Neural cell (in vitro differentiated cells): Measurements from ENCODE around the gene MYO10. TPM values are rescaled to one million over a fixed set of nuclear protein-coding genes. Genes with fewer than 3 reads are reported as not detected.

Experiments
- H2AFZ ChIP-seq: fragments of 200-600, 300-800 bp; sonication (generic), shearing (Covaris generic); 2 replicates; pipeline ENCODE4 v1.6.0; 2014; ENCODE audit warnings: low read depth, mild to moderate bottlenecking, antibody characterized with exemption, low read length, moderate library complexity
- H3F3A ChIP-seq: fragments of 200-600 bp; shearing (Covaris generic); 2 replicates; pipeline ENCODE4 v1.6.1; 2016; ENCODE audit warnings: mild to moderate bottlenecking, moderate library complexity, mixed read lengths, antibody characterized with exemption, low read length; ENCODE audit not compliant: insufficient read depth, poor library complexity, severe bottlenecking
- H3K27ac ChIP-seq: fragments of 200-600, 300-800 bp; sonication (generic), shearing (Covaris generic); 2 replicates; pipeline ENCODE4 v1.5.1; 2014; ENCODE audit warnings: mild to moderate bottlenecking, low read length, moderate library complexity
- H3K27me3 ChIP-seq: fragments of 300-800, 200-600 bp; sonication (generic), shearing (Covaris generic); 2 replicates; pipeline ENCODE4 v1.6.0; 2014; ENCODE audit warnings: mild to moderate bottlenecking, low read depth, low read length, moderate library complexity; ENCODE audit not compliant: insufficient read depth
- H3K36me3 ChIP-seq: fragments of 300-800, 200-600 bp; sonication (generic), shearing (Covaris generic); 2 replicates; pipeline ENCODE4 v1.5.1; 2014; ENCODE audit warnings: mild to moderate bottlenecking, antibody characterized with exemption, low read length, moderate library complexity; ENCODE audit not compliant: insufficient read depth
- H3K4me2 ChIP-seq: fragments of 300-800, 200-600 bp; sonication (generic), shearing (Covaris generic); 2 replicates; pipeline ENCODE4 v1.6.0; 2014; ENCODE audit warnings: mild to moderate bottlenecking, low read length
- H3K4me3 ChIP-seq: fragments of 300-800, 200-600 bp; sonication (generic), shearing (Covaris generic); 2 replicates; pipeline ENCODE4 v1.5.1; 2014; ENCODE audit warnings: mild to moderate bottlenecking, low read length, moderate library complexity
- H3K79me2 ChIP-seq: fragments of 200-600 bp; shearing (Covaris generic); replicated peaks from 2 replicates; pipeline ENCODE4 v1.6.0; 2014; ENCODE audit warnings: mild to moderate bottlenecking, low read length, moderate library complexity; ENCODE audit not compliant: insufficient read depth
- H3K9ac ChIP-seq: fragments of 300-800, 200-600 bp; sonication (generic), shearing (Covaris generic); 2 replicates; pipeline ENCODE4 v1.6.1; 2016; ENCODE audit warnings: mild to moderate bottlenecking, low read length, mixed read lengths
- H3K9me2 ChIP-seq: fragments of 200-600 bp; shearing (Covaris generic); 2 replicates; pipeline ENCODE4 v1.6.1; 2016; ENCODE audit warnings: mild to moderate bottlenecking, low read length, mixed read lengths; ENCODE audit not compliant: insufficient read depth
- H3K9me3 ChIP-seq: fragments of 200-600, 300-800 bp; sonication (generic), shearing (Covaris generic); 2 replicates; pipeline ENCODE4 v1.6.1; 2016; ENCODE audit warnings: mild to moderate bottlenecking, mixed run types, low read length, moderate library complexity, mixed read lengths
- H4K20me1 ChIP-seq: fragments of 200-600 bp; shearing (Covaris generic); 2 replicates; pipeline ENCODE4 v1.6.1; 2016; ENCODE audit warnings: mild to moderate bottlenecking, mixed run types; ENCODE audit not compliant: insufficient read depth
- EP300 ChIP-seq: fragments of 450-650 bp; conservative IDR thresholded peaks from 2 replicates; pipeline ENCODE4 v1.6.1; 2014; ENCODE audit warnings: antibody characterized with exemption, mild to moderate bottlenecking, moderate library complexity; ENCODE audit not compliant: poor library complexity, severe bottlenecking
- EZH2 ChIP-seq: fragments of 200-600, 300-800 bp; shearing (Covaris generic), sonication (generic); IDR thresholded peaks from 2 replicates; pipeline ENCODE4 v1.6.1; 2014; ENCODE audit warnings: antibody characterized with exemption, low read length, borderline replicate concordance, mild to moderate bottlenecking; ENCODE audit not compliant: insufficient read depth, poor library complexity, severe bottlenecking
- MXI1 ChIP-seq: fragments of 450-650 bp; conservative IDR thresholded peaks from 2 replicates; pipeline ENCODE4 v1.6.1; 2014; ENCODE audit warnings: antibody characterized with exemption, mild to moderate bottlenecking; ENCODE audit not compliant: poor library complexity, severe bottlenecking
- POLR2AphosphoS5 ChIP-seq: IDR thresholded peaks from 2 replicates; pipeline ENCODE4 v1.6.1; 2012
- RAD21 ChIP-seq: fragments of 450-650 bp; conservative IDR thresholded peaks from 2 replicates; pipeline ENCODE4 v1.6.1; 2014; ENCODE audit warnings: antibody characterized with exemption, mild to moderate bottlenecking, moderate library complexity
- SMC3 ChIP-seq: fragments of 450-650 bp; conservative IDR thresholded peaks from 2 replicates; pipeline ENCODE4 v1.6.1; 2014; ENCODE audit warnings: antibody characterized with exemption, mild to moderate bottlenecking, moderate library complexity; ENCODE audit not compliant: poor library complexity
- TAF1 ChIP-seq: IDR thresholded peaks from 2 replicates; pipeline ENCODE4 v1.6.1; 2012; ENCODE audit warnings: low read depth
- polyA plus RNA-seq: library from polyadenylated mRNA; depleted of rRNA; stranded (reverse); fragments of >200 nt; gene quantifications from 2 replicates; pipeline ENCODE4 v1.2.3, GENCODE V29; 2014
- TF ChIP-seq, protein P1 (sequence below): IDR thresholded peaks from 2 replicates; pipeline ENCODE4 v1.6.1; 2012; ENCODE audit warnings: borderline replicate concordance
- TF ChIP-seq, protein P2 (sequence below): fragments of 450-650 bp; IDR thresholded peaks from 2 replicates; pipeline ENCODE4 v1.5.1; 2014; ENCODE audit warnings: antibody characterized with exemption, mild to moderate bottlenecking, moderate library complexity; ENCODE audit not compliant: poor library complexity, severe bottlenecking

The MYO10 gene
- polyA plus RNA-seq, 1 donor from 2014 or later = 3.2 TPM

DNA sequence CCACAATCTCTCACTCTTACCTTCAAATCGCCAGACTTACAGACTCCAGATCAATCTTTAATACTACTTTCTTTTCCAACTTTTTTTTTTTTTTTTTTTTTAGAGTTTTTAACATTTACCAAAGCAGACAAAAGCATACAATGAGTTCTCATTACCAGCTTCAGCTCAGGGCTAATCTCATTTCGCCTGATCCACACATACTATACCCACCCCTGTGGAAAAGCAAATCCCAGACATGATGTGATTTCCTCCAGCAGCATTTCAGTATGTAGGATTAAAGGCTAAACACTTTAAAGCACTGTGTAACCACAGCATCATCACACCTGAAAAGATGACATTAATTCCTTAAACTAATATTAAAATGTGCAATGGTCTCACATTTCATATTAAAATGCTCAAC is 180.4 kb downstream of the MYO10 start:
- no peak overlapping the region for H3K4me3 ChIP-seq
- no peaks in the 10 kb centered on the region for H3K79me2 ChIP-seq
- no peaks in the 10 kb centered on the region for H3K36me3 ChIP-seq
- H3K9me3 ChIP-seq = no peaks in the 10 kb centered on the region
- H3F3A ChIP-seq = no peaks in the 10 kb centered on the region
- H4K20me1 ChIP-seq = no peaks in the 10 kb centered on the region
- no peak overlapping the region for H3K9ac ChIP-seq
- no peaks in the 10 kb centered on the region for H3K27me3 ChIP-seq
- H3K27ac ChIP-seq = no peak overlapping the region
- TF ChIP-seq EZH2 = no peak
- TF ChIP-seq, protein P1, sequence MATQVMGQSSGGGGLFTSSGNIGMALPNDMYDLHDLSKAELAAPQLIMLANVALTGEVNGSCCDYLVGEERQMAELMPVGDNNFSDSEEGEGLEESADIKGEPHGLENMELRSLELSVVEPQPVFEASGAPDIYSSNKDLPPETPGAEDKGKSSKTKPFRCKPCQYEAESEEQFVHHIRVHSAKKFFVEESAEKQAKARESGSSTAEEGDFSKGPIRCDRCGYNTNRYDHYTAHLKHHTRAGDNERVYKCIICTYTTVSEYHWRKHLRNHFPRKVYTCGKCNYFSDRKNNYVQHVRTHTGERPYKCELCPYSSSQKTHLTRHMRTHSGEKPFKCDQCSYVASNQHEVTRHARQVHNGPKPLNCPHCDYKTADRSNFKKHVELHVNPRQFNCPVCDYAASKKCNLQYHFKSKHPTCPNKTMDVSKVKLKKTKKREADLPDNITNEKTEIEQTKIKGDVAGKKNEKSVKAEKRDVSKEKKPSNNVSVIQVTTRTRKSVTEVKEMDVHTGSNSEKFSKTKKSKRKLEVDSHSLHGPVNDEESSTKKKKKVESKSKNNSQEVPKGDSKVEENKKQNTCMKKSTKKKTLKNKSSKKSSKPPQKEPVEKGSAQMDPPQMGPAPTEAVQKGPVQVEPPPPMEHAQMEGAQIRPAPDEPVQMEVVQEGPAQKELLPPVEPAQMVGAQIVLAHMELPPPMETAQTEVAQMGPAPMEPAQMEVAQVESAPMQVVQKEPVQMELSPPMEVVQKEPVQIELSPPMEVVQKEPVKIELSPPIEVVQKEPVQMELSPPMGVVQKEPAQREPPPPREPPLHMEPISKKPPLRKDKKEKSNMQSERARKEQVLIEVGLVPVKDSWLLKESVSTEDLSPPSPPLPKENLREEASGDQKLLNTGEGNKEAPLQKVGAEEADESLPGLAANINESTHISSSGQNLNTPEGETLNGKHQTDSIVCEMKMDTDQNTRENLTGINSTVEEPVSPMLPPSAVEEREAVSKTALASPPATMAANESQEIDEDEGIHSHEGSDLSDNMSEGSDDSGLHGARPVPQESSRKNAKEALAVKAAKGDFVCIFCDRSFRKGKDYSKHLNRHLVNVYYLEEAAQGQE = no peak
- no peak for TF ChIP-seq SMC3
- TF ChIP-seq EP300 = no peak
- TF ChIP-seq POLR2AphosphoS5 = no peak
- no peak for TF ChIP-seq MXI1
- TF ChIP-seq TAF1 = no peak
- TF ChIP-seq, protein P2, sequence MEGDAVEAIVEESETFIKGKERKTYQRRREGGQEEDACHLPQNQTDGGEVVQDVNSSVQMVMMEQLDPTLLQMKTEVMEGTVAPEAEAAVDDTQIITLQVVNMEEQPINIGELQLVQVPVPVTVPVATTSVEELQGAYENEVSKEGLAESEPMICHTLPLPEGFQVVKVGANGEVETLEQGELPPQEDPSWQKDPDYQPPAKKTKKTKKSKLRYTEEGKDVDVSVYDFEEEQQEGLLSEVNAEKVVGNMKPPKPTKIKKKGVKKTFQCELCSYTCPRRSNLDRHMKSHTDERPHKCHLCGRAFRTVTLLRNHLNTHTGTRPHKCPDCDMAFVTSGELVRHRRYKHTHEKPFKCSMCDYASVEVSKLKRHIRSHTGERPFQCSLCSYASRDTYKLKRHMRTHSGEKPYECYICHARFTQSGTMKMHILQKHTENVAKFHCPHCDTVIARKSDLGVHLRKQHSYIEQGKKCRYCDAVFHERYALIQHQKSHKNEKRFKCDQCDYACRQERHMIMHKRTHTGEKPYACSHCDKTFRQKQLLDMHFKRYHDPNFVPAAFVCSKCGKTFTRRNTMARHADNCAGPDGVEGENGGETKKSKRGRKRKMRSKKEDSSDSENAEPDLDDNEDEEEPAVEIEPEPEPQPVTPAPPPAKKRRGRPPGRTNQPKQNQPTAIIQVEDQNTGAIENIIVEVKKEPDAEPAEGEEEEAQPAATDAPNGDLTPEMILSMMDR = no peak
- TF ChIP-seq RAD21 = no peak
- H3K4me2 ChIP-seq = no peak overlapping the region
- H3K9me2 ChIP-seq = no peaks in the 10 kb centered on the region
- H2AFZ ChIP-seq = no peak overlapping the region

DNA sequence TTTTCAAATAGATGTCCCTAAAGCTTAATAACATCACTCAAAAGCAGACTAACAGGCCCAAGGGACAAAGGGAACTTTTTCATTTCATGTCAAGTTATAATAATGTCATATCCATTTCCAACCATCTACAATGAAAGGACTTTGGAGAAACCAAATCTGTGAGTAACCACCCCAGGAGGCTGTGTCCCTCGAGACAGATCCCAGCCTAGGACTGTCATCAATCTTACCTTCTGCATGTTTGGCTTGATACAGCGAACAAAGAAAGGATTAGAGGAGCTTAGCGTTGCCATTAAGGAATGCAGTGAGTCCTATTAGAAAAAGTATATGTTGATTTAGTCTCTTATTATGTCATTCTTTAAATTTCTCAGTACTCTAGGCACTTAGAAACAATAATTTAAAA is 181.5 kb downstream of the MYO10 start:
- Histone ChIP-seq H3K27ac (no peak overlapping the region), H3K36me3 (no peaks in the 10 kb centered on the region), H3K9ac (no peak overlapping the region), H3K4me3 (no peak overlapping the region), H4K20me1 (no peaks in the 10 kb centered on the region), H3K9me3 (no peaks in the 10 kb centered on the region), H3K9me2 (no peaks in the 10 kb centered on the region), H3F3A (no peaks in the 10 kb centered on the region), H3K4me2 (no peak overlapping the region), H2AFZ (no peak overlapping the region), H3K79me2 (no peaks in the 10 kb centered on the region), H3K27me3 (no peaks in the 10 kb centered on the region)
- TF ChIP-seq, protein P1 = no peak
- TF ChIP-seq MXI1 = no peak
- TF ChIP-seq, protein P2 = no peak
- no peak for TF ChIP-seq RAD21
- no peak for TF ChIP-seq EP300
- no peak for TF ChIP-seq SMC3
